ENCODE data around the gene ALPL. TPM values are rescaled to one million over a fixed set of nuclear protein-coding genes. Genes with fewer than 3 reads are reported as not detected.
A peak's percentile ranks its signal among the peaks of the same experiment; 100 is the strongest.
"Not testable (repeated sequence)": the region's sequence is repeated elsewhere in the genome, so short reads cannot be mapped to it uniquely, and the experiment has no call there.

The ALPL gene
- total RNA-seq (2014; rRNA removed; shearing (Covaris generic); ENCODE audit: low replicate concordance), result 1.9 and 4.2 TPM in 2 replicates

- Histone ChIP-seq H3K4me3 (no peak within 1 kb of the TSS), H3K36me3 (no peaks in the 10 kb centered on the region), H3K27me3 (no peaks in the 10 kb centered on the region), H3K9me3 (no peaks in the 10 kb centered on the region)
- DNase-seq, result no peak
Measured at GRCh38 chr1:21509351-21510112, at the start of gene ALPL. ALPL (plus strand) TSS chr1:21509423; CDS start chr1:21554082, 44,659 bp downstream.

DNA sequence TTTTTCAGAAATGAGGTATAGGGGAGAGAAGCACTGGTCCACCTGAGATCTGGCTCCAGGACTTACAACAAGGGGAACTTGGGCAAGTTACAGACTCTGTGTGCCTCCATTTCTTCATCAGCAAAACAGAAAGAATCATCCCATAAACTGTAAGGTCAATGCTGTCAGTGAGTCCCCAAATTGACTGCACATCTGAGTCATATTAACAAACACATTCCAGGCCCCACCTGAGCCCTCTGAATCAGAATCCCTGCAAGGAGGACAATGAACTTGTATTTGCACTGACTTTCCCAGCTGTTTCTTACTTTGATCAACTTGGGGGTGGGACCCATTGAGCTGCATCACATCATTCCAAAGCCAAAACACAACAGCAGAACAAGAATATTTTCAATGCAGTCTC, 44.1 kb upstream of the ALPL start:
- not testable (repeated sequence) for H3K4me3 ChIP-seq, H3K9me3 ChIP-seq, H3K27me3 ChIP-seq, H3K36me3 ChIP-seq, DNase-seq

DNA sequence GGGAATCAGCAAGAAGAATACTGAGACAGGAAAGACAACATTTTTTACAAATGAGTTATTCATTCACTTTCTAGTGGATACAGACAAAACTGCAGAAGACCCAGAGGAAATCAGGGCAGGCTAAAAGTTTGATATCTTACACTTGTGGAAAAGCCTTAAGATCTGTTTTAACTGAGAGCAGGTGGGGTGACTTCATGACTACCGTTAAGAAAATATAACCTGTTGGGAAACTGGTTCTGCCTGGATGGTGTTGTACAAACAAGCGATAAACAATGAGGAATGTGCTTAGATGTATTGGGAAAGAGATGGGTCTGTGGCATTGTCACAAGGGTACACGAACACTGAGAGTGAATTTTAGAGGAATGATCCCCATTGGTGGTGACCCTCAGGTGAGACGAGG, 41.3 kb upstream of the ALPL start:
- not testable (repeated sequence) for DNase-seq

DNA sequence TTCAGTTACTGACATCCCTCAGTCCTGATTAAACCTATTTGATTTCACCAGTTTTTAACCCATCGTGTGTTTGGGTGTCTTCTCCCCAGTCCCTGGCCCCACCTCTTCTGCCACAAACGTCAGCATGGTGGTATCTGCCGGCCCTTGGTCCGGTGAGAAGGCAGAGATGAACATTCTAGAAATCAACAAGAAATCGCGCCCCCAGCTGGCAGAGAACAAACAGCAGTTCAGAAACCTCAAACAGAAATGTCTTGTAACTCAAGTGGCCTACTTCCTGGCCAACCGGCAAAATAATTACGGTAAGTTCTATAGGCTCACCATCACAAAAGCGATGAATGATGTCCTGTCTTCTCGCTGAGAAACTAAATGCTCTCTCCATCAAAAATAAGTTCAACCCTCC, 40.6 kb upstream of the ALPL start:
- Histone ChIP-seq H3K36me3 (no peaks in the 10 kb centered on the region), H3K27me3 (no peaks in the 10 kb centered on the region), H3K4me3 (no peak overlapping the region), H3K9me3 (no peaks in the 10 kb centered on the region)
- DNase-seq, result no peak

More for the DNA sequence above, 41.3 kb upstream of the ALPL start:
- not testable (repeated sequence) for H3K27me3 ChIP-seq, H3K9me3 ChIP-seq, H3K4me3 ChIP-seq, H3K36me3 ChIP-seq

GRCh38 chr1:21469581-21469980, 39.6 kb upstream of the ALPL start:
- Histone ChIP-seq H3K27me3 (no peaks in the 10 kb centered on the region), H3K9me3 (no peaks in the 10 kb centered on the region), H3K36me3 (no peaks in the 10 kb centered on the region), H3K4me3 (no peak overlapping the region)
- DNase-seq, result no peak

- Histone ChIP-seq H3K27me3 (no peaks in the 10 kb centered on the region), H3K9me3 (no peaks in the 10 kb centered on the region), H3K4me3 (no peak overlapping the region), H3K36me3 (peaks cover 3% of the 10 kb centered on the region)
- no peak for DNase-seq
Measured at GRCh38 chr1:21472861-21473260, 36.4 kb upstream of the ALPL start.

DNA sequence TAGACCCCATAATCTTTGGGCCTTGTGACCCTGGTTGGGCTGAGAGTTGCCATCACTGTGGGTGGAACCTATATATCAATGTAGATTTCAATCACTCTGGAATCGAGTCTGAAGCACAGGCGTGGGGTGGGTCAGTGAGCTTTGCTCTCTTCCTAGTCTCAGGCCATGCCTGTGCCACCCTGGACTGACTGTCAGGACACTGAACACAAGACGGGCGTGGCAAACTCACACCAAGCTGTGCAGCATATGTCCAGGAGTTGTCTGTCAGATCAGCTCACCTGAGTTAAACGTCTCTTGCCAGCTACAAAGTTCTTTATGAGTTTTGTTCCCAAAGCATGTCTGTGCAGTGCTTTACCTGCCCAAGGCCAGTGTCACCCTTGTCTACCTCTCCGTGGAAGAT, 30.9 kb upstream of the ALPL start:
- no peak for DNase-seq
- Histone ChIP-seq H3K9me3 (no peaks in the 10 kb centered on the region), H3K4me3 (no peak overlapping the region), H3K27me3 (no peaks in the 10 kb centered on the region), H3K36me3 (peaks cover 3% of the 10 kb centered on the region)

GRCh38 chr1:21483881-21484280, 25.3 kb upstream of the ALPL start:
- H3K36me3 ChIP-seq, H3K9me3 ChIP-seq, DNase-seq, H3K4me3 ChIP-seq, H3K27me3 ChIP-seq: not testable (repeated sequence)

DNA sequence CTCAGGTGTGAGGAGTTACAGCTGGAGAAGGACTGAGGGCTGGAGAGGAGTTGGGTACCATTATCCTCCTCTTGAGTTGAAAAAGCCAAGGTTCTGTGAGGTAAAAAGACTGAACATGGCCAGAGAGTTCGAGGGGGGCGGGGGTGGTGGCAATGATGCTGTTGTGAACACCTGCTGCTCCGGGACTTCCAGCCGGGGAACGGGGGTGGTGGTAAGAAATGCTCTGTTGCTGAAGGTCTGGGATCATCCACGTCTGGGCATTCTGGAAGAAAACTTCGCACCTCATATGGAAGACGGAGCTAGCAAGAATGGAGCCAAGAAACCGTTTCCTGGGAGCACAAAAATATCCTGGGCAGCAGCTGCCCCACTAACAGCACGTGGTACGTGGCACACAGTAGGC, 20.1 kb upstream of the ALPL start:
- no peak for DNase-seq
- no peaks in the 10 kb centered on the region for H3K36me3 ChIP-seq
- H3K4me3 ChIP-seq, result no peak overlapping the region
- H3K27me3 ChIP-seq, result no peaks in the 10 kb centered on the region
- no peaks in the 10 kb centered on the region for H3K9me3 ChIP-seq

DNA sequence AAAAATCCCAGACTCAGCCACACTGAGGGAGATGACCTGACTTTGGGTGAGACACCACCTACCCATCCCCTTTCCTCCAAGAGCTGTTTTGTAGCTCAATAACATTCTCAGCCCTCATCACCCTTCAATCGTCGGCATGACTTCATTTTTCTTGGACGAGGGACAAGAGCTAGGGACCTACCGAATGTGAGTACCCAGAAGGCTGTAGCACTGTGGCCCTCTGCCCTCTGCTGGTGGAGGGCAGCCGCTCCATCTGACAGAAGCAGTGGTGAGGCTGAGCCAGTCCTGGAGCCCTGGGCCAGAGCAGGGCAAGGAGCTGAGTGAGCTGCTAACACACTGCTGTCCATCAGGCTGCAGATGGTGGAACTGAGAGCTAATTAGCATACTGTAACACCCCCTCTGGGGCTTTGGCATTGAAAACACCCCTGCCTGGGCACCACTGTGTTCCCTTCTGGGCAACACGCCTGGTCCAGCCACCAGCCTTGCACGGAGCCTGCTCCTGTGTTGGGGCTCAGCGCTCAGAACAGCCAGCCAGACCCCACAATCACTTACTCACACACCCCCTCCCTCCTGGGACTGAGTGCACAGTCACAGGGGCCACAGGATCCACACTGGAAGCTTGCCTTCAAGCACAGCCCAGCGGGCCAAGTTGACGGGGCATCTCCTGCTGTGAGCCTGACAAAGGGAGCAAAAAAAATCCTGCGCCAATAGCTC, 18.3 kb upstream of the ALPL start:
- Histone ChIP-seq H3K27me3 (no peaks in the 10 kb centered on the region), H3K9me3 (no peaks in the 10 kb centered on the region), H3K36me3 (no peaks in the 10 kb centered on the region), H3K4me3 (no peak overlapping the region)
- peak; percentile 90 for DNase-seq

DNA sequence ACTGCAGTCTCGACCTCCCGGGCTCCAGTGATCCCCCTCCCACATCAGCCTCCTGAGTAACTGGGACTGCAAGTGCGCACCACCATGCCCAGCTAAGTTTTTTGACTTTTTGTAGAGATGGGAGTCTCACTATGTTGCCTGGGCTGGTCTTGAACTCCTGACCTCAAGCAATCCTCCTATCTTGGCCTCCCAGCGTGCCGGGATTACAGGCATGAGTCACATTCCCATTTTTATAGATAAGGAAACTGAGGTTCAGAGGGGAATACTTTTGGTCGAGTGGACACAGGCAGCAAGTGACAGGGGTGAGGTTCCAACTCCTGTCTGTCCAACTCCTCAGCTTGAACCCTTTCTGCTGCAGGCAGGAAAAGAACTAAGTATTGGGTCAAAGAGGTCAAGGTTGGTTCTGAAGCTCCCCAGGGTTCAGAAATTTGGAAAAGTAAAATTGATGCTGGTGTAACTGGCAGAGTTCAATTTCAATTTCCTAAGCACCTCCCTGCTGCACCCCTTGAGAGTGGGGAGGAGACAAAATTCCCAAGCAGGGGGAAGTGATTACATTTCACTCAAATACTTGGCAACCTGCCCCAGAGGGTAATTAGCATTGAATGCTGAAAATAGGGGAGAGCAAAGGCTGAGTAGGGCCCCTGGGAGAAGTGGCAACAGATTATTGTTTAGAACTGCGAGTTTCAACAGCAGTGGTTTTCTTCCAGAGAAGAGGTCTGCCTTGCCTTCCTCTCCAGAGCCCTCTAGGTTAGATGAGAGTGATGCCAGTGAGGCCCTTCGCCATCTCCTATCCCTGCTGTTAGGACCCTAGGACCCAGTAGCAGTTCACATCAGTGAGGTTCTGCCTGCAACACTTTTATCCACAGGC, 17.5 kb upstream of the ALPL start:
- DNase-seq, result no peak
- Histone ChIP-seq H3K4me3 (no peak overlapping the region), H3K27me3 (no peaks in the 10 kb centered on the region), H3K9me3 (no peaks in the 10 kb centered on the region), H3K36me3 (no peaks in the 10 kb centered on the region)

- Histone ChIP-seq H3K27me3 (no peaks in the 10 kb centered on the region), H3K36me3 (no peaks in the 10 kb centered on the region), H3K4me3 (no peak overlapping the region), H3K9me3 (no peaks in the 10 kb centered on the region)
- no peak for DNase-seq
Measured at GRCh38 chr1:21492356-21492625, 16.9 kb upstream of the ALPL start.

DNA sequence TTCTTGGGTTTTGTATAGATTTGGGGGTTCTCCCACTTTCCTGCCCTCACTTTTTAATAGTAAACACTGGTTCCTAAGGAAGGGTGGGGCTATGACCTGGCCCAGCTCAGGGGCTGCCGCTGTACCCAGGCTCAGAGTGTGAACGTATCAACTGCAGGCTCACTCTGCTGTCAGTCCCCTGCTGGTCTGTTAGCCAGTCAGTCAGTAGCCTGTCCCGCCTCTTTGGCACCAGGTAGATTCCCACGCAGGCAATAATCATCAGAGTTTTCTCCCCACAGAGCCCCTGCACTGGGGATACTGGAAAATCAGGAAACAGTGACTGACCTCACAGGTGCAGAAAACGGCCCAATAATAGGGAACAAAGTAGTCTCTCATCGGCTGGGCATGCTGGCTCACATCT, 15.0 kb upstream of the ALPL start:
- Histone ChIP-seq H3K36me3 (no peaks in the 10 kb centered on the region), H3K27me3 (no peaks in the 10 kb centered on the region), H3K4me3 (no peak overlapping the region), H3K9me3 (no peaks in the 10 kb centered on the region)
- no peak for DNase-seq

DNA sequence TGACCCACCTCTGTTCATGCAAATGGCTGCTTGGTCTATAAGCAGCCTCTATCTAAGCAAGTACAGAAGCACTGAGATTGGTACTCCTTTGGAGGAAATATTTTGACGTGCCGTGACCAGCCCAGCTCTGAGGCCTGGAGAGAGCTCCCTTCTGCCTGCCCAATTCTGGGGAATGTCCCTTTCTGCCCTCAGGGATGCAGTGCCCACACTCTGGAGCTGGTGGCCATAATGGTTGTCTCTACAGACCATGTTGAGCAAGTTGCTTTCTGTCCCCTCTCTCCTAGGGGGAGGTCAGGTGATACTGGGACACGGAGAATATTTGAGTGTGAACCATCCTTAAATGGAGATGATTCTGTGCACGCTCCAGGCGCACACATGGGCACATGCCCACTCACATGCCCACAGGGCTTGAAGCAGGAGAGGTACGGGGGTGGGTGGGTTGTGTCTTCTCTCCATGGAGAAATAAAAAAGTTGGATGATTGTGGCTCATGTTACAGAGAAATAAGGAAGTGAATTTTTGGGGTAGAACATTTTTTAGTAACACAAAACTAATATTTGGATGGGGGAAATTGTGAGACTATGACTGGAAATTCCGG, 13.9 kb upstream of the ALPL start:
- Histone ChIP-seq H3K4me3 (no peak overlapping the region), H3K27me3 (no peaks in the 10 kb centered on the region), H3K9me3 (no peaks in the 10 kb centered on the region), H3K36me3 (no peaks in the 10 kb centered on the region)
- no peak for DNase-seq

- Histone ChIP-seq H3K27me3 (no peaks in the 10 kb centered on the region), H3K36me3 (no peaks in the 10 kb centered on the region), H3K4me3 (no peak overlapping the region), H3K9me3 (no peaks in the 10 kb centered on the region)
- DNase-seq, result no peak
Measured at GRCh38 chr1:21496063-21496462, 13.2 kb upstream of the ALPL start.

DNA sequence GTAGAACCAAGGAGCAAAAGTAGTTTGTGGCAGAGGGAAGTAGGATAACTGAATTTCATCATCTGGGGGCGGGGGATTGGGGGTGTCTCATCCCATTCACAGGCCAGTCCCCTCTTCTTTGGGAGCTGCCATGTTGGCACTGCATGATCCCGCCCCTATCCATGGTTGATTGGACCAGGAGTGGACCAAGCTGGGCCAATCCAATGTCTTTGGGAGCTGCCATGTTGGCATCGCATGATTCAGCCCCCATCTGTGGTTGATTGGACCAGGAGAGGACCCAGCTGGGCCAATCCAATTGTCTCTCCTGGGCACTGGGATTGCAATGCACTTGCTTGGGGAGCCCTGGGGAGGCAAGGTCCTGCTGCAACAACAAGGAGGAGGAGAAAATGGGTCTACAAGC, 12.3 kb upstream of the ALPL start:
- H3K9me3 ChIP-seq, result no peaks in the 10 kb centered on the region
- H3K36me3 ChIP-seq, result no peaks in the 10 kb centered on the region
- no peak overlapping the region for H3K4me3 ChIP-seq
- no peak for DNase-seq
- no peaks in the 10 kb centered on the region for H3K27me3 ChIP-seq

- Histone ChIP-seq H3K9me3 (no peaks in the 10 kb centered on the region), H3K4me3 (no peak overlapping the region), H3K36me3 (no peaks in the 10 kb centered on the region), H3K27me3 (no peaks in the 10 kb centered on the region)
- no peak for DNase-seq
Measured at GRCh38 chr1:21497466-21498061, 11.7 kb upstream of the ALPL start.

All from MG63 (cell line).